ENCODE results near the gene PTCHD1.

PTCHD1 gene

GRCh38 chrX:23382572-23382971 lies 47.9 kb downstream of the PTCHD1 start:
- no peak overlapping the region for H3K27ac ChIP-seq (ENCODE audit: low read depth, low read length, severe bottlenecking)
- no peaks in the 10 kb centered on the region for H3K36me3 ChIP-seq (ENCODE audit: control insufficient read depth, insufficient read depth, low read length)
- no peak overlapping the region for H3K4me3 ChIP-seq (ENCODE audit: extremely low read depth, insufficient read depth, low read length, poor library complexity, severe bottlenecking)
- no peaks in the 10 kb centered on the region for H3K9me3 ChIP-seq (ENCODE audit: control insufficient read depth, low read length)
- H3K4me1 ChIP-seq (ENCODE audit: control insufficient read depth, insufficient read depth, low read length, poor library complexity, severe bottlenecking) = peaks cover 19% of the 10 kb centered on the region
- 100% methylated on average over 2 of the region's 5 CpGs; no CpG with 5 or more reads in 1 of the 2 experiments for WGBS, 2 experiments (ENCODE audit: insufficient coverage in 2 of 2)

GRCh38 chrX:23383411-23383810 lies 48.8 kb downstream of the PTCHD1 start:
- H3K27ac ChIP-seq (ENCODE audit: low read depth, low read length, severe bottlenecking) = no peak overlapping the region
- peaks cover 19% of the 10 kb centered on the region for H3K4me1 ChIP-seq (ENCODE audit: control insufficient read depth, insufficient read depth, low read length, poor library complexity, severe bottlenecking)
- no peak overlapping the region for H3K4me3 ChIP-seq (ENCODE audit: extremely low read depth, insufficient read depth, low read length, poor library complexity, severe bottlenecking)
- no CpG with 5 or more reads among the region's 2 CpGs for WGBS, 2 experiments (ENCODE audit: insufficient coverage in 2 of 2)
- H3K36me3 ChIP-seq (ENCODE audit: control insufficient read depth, insufficient read depth, low read length) = no peaks in the 10 kb centered on the region
- no peaks in the 10 kb centered on the region for H3K9me3 ChIP-seq (ENCODE audit: control insufficient read depth, low read length)

GRCh38 chrX:23385242-23385641 lies 50.6 kb downstream of the PTCHD1 start:
- Histone ChIP-seq H3K27ac (ENCODE audit: low read depth, low read length, severe bottlenecking) (no peak overlapping the region), H3K4me3 (ENCODE audit: extremely low read depth, insufficient read depth, low read length, poor library complexity, severe bottlenecking) (no peak overlapping the region), H3K9me3 (ENCODE audit: control insufficient read depth, low read length) (no peaks in the 10 kb centered on the region), H3K4me1 (ENCODE audit: control insufficient read depth, insufficient read depth, low read length, poor library complexity, severe bottlenecking) (peaks cover 19% of the 10 kb centered on the region), H3K36me3 (ENCODE audit: control insufficient read depth, insufficient read depth, low read length) (no peaks in the 10 kb centered on the region)
- WGBS, 2 experiments (ENCODE audit: insufficient coverage in 2 of 2) = 100% methylated on average over 1 of the region's 3 CpGs; no CpG with 5 or more reads in 1 of the 2 experiments

- H3K4me3 ChIP-seq (ENCODE audit: extremely low read depth, insufficient read depth, low read length, poor library complexity, severe bottlenecking) = no peak overlapping the region
- peaks cover 19% of the 10 kb centered on the region for H3K4me1 ChIP-seq (ENCODE audit: control insufficient read depth, insufficient read depth, low read length, poor library complexity, severe bottlenecking)
- H3K36me3 ChIP-seq (ENCODE audit: control insufficient read depth, insufficient read depth, low read length) = no peaks in the 10 kb centered on the region
- no peaks in the 10 kb centered on the region for H3K9me3 ChIP-seq (ENCODE audit: control insufficient read depth, low read length)
- H3K27ac ChIP-seq (ENCODE audit: low read depth, low read length, severe bottlenecking) = no peak overlapping the region
These were observed 51.6 kb downstream of the PTCHD1 start for GRCh38 chrX:23386260-23386659.

GRCh38 chrX:23386726-23387125 lies 52.1 kb downstream of the PTCHD1 start:
- Histone ChIP-seq H3K4me1 (ENCODE audit: control insufficient read depth, insufficient read depth, low read length, poor library complexity, severe bottlenecking) (peaks cover 19% of the 10 kb centered on the region), H3K9me3 (ENCODE audit: control insufficient read depth, low read length) (no peaks in the 10 kb centered on the region), H3K4me3 (ENCODE audit: extremely low read depth, insufficient read depth, low read length, poor library complexity, severe bottlenecking) (no peak overlapping the region), H3K36me3 (ENCODE audit: control insufficient read depth, insufficient read depth, low read length) (no peaks in the 10 kb centered on the region), H3K27ac (ENCODE audit: low read depth, low read length, severe bottlenecking) (no peak overlapping the region)
- WGBS, 2 experiments (ENCODE audit: insufficient coverage in 2 of 2) = no CpG with 5 or more reads among the region's 5 CpGs

- peak overlapping the region; percentile 64 for H3K27ac ChIP-seq (ENCODE audit: low read depth, low read length, severe bottlenecking)
- no CpG with 5 or more reads among the region's 6 CpGs for WGBS, 2 experiments (ENCODE audit: insufficient coverage in 2 of 2)
- H3K4me3 ChIP-seq (ENCODE audit: extremely low read depth, insufficient read depth, low read length, poor library complexity, severe bottlenecking) = no peak overlapping the region
- H3K9me3 ChIP-seq (ENCODE audit: control insufficient read depth, low read length) = no peaks in the 10 kb centered on the region
- peaks cover 19% of the 10 kb centered on the region for H3K4me1 ChIP-seq (ENCODE audit: control insufficient read depth, insufficient read depth, low read length, poor library complexity, severe bottlenecking)
- H3K36me3 ChIP-seq (ENCODE audit: control insufficient read depth, insufficient read depth, low read length) = no peaks in the 10 kb centered on the region
These were observed 53.0 kb downstream of the PTCHD1 start for GRCh38 chrX:23387550-23388184.

GRCh38 chrX:23389196-23389792 lies 54.6 kb downstream of the PTCHD1 start:
- Histone ChIP-seq H3K4me3 (ENCODE audit: extremely low read depth, insufficient read depth, low read length, poor library complexity, severe bottlenecking) (no peak overlapping the region), H3K4me1 (ENCODE audit: control insufficient read depth, insufficient read depth, low read length, poor library complexity, severe bottlenecking) (peaks cover 14% of the 10 kb centered on the region), H3K36me3 (ENCODE audit: control insufficient read depth, insufficient read depth, low read length) (no peaks in the 10 kb centered on the region), H3K27ac (ENCODE audit: low read depth, low read length, severe bottlenecking) (no peak overlapping the region), H3K9me3 (ENCODE audit: control insufficient read depth, low read length) (no peaks in the 10 kb centered on the region)
- WGBS, 2 experiments (ENCODE audit: insufficient coverage in 2 of 2) = 91% methylated on average over 5 of the region's 8 CpGs; no CpG with 5 or more reads in 1 of the 2 experiments

- Histone ChIP-seq H3K4me1 (ENCODE audit: control insufficient read depth, insufficient read depth, low read length, poor library complexity, severe bottlenecking) (peaks cover 10% of the 10 kb centered on the region), H3K9me3 (ENCODE audit: control insufficient read depth, low read length) (no peaks in the 10 kb centered on the region), H3K36me3 (ENCODE audit: control insufficient read depth, insufficient read depth, low read length) (no peaks in the 10 kb centered on the region), H3K27ac (ENCODE audit: low read depth, low read length, severe bottlenecking) (no peak overlapping the region), H3K4me3 (ENCODE audit: extremely low read depth, insufficient read depth, low read length, poor library complexity, severe bottlenecking) (no peak overlapping the region)
- 96% methylated on average over 3 to 7 of the region's 11 CpGs for WGBS, 2 experiments (ENCODE audit: insufficient coverage in 2 of 2)
These were observed 56.3 kb downstream of the PTCHD1 start for GRCh38 chrX:23390979-23391378.

GRCh38 chrX:23392195-23392594 lies 57.5 kb downstream of the PTCHD1 start:
- 86 to 91% methylated on average over 3 to 5 of the region's 5 CpGs for WGBS, 2 experiments (ENCODE audit: insufficient coverage in 2 of 2)
- H3K9me3 ChIP-seq (ENCODE audit: control insufficient read depth, low read length) = no peaks in the 10 kb centered on the region
- no peak overlapping the region for H3K4me3 ChIP-seq (ENCODE audit: extremely low read depth, insufficient read depth, low read length, poor library complexity, severe bottlenecking)
- H3K36me3 ChIP-seq (ENCODE audit: control insufficient read depth, insufficient read depth, low read length) = no peaks in the 10 kb centered on the region
- H3K27ac ChIP-seq (ENCODE audit: low read depth, low read length, severe bottlenecking) = no peak overlapping the region
- peaks cover 3% of the 10 kb centered on the region for H3K4me1 ChIP-seq (ENCODE audit: control insufficient read depth, insufficient read depth, low read length, poor library complexity, severe bottlenecking)

GRCh38 chrX:23394421-23394820 lies 59.8 kb downstream of the PTCHD1 start:
- Histone ChIP-seq H3K4me1 (ENCODE audit: control insufficient read depth, insufficient read depth, low read length, poor library complexity, severe bottlenecking) (no peaks in the 10 kb centered on the region), H3K4me3 (ENCODE audit: extremely low read depth, insufficient read depth, low read length, poor library complexity, severe bottlenecking) (no peak overlapping the region)
- WGBS, 2 experiments (ENCODE audit: insufficient coverage in 2 of 2) = no CpG with 5 or more reads among the region's 1 CpG

GRCh38 chrX:23396263-23396662 lies 61.6 kb downstream of the PTCHD1 start:
- H3K9me3 ChIP-seq (ENCODE audit: control insufficient read depth, low read length) = no peaks in the 10 kb centered on the region
- WGBS, 2 experiments (ENCODE audit: insufficient coverage in 2 of 2) = no CpG with 5 or more reads among the region's 5 CpGs
- H3K27ac ChIP-seq (ENCODE audit: low read depth, low read length, severe bottlenecking) = no peak overlapping the region
- no peak overlapping the region for H3K4me3 ChIP-seq (ENCODE audit: extremely low read depth, insufficient read depth, low read length, poor library complexity, severe bottlenecking)
- no peaks in the 10 kb centered on the region for H3K36me3 ChIP-seq (ENCODE audit: control insufficient read depth, insufficient read depth, low read length)
- no peaks in the 10 kb centered on the region for H3K4me1 ChIP-seq (ENCODE audit: control insufficient read depth, insufficient read depth, low read length, poor library complexity, severe bottlenecking)

More at GRCh38 chrX:23394421-23394820, 59.8 kb downstream of the PTCHD1 start:
- no peak overlapping the region for H3K27ac ChIP-seq (ENCODE audit: low read depth, low read length, severe bottlenecking)
- H3K9me3 ChIP-seq (ENCODE audit: control insufficient read depth, low read length) = no peaks in the 10 kb centered on the region
- no peaks in the 10 kb centered on the region for H3K36me3 ChIP-seq (ENCODE audit: control insufficient read depth, insufficient read depth, low read length)

All from mesodermal cell (in vitro differentiated cells).